Stimulated activated CD4-positive, alpha-beta T cell treated with anti-CD3 and anti-CD28 coated beads, Interleukin-12 subunit alpha, Interleukin-12 subunit beta, amount 100 ng/mL, for 48 hours (primary cell): ENCODE measurements around the gene SORT1.
"Not testable (repeated sequence)": the region's sequence is repeated elsewhere in the genome, so short reads cannot be mapped to it uniquely, and the experiment has no call there.

Experiments used
- DNase-seq, 3 donors: peaks; one replicate each; pipeline ENCODE4 v3.0.0-alpha.2; 2020; ENCODE audit warnings: low read depth in 2 of 3, low spot score in 1 of 3

SORT1 gene

GRCh38 chr1:109299558-109300343 is 98.0 kb downstream of the SORT1 start:
- no peak for DNase-seq

DNA sequence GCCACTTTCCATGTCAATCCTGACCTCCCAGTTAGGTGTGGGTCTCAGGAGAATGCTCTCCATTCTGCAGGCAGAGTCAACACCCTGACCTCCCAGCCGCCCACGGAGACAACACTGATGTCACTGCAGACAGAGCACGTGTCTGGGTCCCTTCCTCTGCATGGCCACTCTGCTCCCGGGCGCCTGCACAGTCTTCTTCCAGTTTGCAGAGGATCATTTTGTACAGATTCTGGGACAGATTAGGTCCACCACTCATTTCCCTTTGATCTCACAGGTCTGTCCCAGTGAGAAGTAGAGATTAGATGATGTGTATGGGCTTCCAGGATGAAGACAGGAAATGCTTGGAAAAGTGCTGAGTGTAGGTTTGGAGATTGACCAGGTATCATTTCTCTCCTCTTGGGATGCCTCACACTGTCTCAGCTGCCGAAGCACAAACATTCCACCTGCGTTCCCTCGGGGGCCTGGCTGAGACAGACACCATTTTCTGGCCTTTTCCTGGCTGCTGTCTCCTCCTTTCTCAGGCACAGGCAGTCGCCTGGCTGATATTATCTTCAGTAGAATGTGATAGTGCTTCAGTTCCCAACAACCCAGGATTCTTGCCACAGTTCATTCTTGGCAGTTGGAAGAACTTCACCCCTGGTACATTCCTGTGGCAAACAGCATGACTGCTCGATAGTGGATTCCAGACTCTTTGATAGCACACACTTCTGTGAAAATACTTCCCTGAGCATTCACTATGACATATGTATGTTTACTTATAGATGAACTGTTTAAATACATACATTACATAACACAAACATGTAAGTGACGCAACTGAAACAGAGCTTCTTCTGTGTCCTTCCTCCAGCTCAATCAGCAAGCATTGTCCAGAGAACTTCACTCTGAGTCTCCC is 98.8 kb downstream of the SORT1 start:
- DNase-seq, result no peak

GRCh38 chr1:109296782-109297181 is 100.9 kb downstream of the SORT1 start:
- no peak for DNase-seq

GRCh38 chr1:109295712-109296415 is 101.9 kb downstream of the SORT1 start:
- DNase-seq, result no peak

DNA sequence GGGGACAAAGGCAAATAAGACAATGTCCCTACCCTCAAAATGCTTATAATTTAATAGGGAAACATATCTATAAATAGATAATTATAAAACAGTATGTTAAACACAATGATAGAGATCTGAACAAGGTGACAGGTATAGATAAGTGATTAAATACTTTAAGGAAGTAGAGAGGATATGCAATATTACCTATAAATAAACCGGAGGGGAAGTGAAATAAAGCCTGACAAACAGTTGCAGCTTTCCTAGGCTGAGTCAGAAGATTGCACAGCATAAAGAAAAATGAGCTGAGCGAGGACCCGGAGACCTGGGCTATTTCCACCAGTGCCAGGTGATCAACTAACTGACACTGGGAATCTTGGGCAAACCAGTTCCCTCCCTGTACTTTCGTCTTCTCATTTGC is 103.2 kb downstream of the SORT1 start:
- no peak for DNase-seq

GRCh38 chr1:109293026-109293425 is 104.7 kb downstream of the SORT1 start:
- DNase-seq, result no peak

DNA sequence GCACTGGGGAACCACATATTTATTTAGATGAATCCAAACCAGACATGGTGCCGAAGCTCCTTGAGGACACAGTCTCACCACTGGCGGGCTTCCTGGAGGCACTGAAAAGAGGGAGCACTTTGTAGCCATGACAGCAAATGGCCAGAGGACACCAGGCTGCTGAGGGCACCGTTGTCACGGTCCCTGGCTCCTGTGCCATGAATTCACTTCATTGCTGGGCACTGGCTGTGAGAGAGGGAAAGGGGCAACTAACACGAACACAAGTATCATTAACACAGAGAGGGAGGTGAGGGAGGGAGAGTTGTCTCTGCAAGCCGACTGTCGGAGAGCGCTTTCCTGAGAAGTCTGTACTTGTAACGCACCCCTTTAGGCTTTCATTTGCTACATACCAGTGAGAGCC is 105.4 kb downstream of the SORT1 start:
- no peak for DNase-seq

DNA sequence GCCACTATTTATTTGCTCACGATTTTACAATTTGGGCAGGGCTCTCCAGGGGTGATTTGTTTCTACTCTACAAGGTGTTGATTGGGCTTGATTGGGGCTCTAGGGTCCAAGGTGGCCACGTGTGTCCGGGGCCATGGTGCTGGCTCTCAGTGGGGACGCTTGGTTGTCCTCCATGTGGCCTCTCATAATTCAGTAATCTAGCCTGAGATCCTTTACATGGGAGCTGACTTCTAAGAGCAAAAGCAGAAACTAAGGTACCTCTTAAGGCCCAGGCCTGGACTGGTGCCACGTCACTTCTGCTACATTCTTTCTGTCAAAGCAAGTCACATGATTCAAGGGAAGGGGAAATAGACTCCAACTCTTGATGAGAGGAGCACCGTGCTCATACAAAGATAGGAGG is 106.7 kb downstream of the SORT1 start:
- DNase-seq, result no peak

DNA sequence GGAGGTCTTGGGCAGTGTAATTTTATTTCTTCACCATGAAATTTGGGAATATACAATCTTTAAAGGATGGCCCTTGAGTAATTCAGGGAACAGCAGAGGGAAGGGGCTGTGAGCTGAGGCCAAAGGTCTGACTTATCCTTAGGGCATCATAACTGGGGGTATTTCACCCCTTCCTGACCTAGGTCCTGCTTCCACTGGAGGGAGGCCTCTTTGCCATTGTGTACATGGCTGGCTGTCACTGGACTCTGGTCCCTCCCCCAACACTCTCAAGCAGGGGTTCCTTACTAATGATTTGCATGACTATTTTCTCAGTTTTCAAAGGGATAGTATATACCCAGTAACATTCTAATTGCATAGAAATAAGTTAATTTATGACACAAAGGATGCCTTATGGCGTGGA is 107.6 kb downstream of the SORT1 start:
- no peak for DNase-seq

- DNase-seq, result not testable (repeated sequence)
Measured at GRCh38 chr1:109286762-109287161, 111.0 kb downstream of the SORT1 start.

GRCh38 chr1:109283748-109284600 is 113.7 kb downstream of the SORT1 start:
- no peak for DNase-seq

DNA sequence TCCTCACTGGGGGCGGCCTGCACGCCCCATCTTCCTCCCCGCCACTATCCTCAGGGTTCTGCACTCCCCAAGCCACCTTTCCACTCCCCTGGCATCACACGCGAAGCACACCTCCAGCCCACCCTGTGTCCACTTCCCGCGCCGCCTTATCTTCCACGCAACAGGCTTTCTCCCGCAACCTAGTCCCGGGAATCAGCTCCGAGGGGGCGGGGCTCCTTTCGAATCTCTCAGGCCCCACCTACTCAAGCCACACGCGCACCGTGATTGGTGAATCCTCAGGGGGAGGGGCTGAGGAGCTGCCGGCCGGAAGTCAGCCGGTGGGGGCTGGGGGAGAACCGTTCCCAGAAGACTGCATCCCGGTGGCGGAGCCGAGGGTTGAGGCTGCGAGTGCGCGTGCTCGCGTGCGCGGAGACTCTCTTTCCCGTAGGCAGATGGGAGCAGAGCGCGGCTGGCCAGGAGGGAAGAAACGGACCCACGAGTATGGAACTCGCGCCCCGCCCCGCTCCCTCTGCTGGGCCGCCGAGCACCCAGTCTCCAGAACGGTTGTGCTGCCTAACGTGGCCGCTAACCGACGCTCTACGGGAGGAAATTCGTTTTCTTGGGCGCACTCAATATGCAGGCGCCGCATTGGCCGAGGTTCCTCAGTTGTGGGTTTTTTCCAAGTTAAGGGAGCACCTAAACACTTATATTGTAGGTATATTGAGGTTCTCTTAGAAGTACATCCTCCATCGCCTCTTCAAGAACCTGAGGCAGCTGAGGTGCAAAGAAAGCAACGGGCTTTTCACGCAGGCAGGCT is 114.6 kb downstream of the SORT1 start, which contains the start of gene PSRC1:
Gene PSRC1 (minus strand): TSS at position 194 of the 796 bp plus-strand sequence.
- peak; percentile 81 to 87 (median 85) for DNase-seq

DNA sequence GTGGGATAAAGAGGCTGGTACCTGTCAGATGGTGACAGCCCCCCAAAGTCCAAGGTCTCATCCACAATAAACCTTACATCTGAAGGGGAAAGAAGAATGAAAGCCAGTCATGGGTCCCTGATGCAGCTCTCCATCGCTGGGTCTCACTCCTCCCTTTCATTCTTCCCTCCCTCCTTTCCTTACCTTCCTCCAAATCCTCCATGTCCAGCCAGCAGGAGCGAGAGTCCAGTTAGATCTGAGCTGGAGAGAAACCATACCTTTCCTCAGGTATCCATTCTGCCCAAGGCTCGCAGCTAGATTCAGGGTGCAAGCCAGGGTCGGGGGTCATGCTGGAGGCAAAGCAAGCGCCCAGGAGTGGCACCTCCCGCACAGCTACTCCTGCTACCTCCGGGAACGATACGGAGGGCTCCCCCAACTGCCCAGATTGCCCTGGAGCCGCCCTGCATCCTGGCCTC is 115.2 kb downstream of the SORT1 start:
- DNase-seq, result no peak

DNA sequence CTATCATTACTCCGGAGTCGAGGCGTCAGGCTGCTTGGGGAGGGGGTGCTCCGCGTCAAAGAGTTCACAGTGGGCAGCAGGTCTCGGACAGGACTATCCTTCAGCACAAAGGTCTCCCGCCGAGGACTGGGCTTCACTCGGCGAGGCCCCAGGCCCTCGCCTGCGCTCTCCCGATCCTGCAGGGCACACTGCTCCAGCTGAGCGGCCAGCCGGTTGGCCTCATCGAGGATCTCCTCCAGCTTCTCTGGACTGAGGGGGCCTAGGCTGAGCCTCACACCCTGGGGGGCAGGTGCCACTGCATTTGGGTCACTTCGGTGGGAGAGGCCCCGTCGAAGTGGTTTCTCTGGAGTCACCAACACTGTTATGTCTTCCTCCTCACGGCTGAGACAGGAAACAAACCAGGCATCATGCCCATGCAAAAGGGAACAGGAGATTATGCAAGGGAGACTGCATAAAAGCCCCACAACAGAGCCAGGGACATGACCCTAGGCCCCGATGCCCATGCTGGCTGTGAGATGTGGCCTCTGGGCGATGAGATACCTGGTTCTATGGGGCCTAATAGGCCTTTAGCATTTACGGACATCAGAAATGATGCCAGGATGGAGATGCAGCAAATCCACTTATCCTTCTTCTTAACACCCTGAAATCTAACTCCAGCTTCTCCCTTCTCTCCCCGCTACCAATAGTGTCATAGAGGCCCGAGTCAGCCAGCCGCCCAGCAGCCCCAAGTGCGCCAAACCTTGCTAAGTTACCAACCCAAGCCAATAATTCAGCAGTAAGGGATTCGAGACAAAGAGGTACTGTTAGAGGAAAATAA is 115.8 kb downstream of the SORT1 start:
- DNase-seq, result no peak

DNA sequence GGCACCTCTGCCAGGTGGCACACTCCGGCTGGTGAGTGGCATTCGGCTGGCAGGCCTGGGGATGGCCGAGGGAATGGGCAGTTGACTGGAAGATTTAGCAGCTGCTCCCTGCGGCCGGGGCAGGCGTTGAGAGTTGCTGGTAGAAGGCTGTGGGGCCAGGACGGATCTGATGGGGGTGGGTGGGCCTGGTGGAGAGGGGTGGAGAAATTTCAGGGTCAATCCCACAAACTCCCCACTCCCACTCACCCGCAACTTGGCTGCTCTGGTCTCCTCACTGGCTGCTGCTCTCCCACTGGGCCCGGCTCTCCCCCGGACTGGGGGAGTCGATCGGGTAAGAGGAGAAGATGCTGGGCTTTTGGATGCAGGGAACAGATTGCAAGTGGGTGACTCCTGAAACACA is 116.9 kb downstream of the SORT1 start:
- no peak for DNase-seq

DNA sequence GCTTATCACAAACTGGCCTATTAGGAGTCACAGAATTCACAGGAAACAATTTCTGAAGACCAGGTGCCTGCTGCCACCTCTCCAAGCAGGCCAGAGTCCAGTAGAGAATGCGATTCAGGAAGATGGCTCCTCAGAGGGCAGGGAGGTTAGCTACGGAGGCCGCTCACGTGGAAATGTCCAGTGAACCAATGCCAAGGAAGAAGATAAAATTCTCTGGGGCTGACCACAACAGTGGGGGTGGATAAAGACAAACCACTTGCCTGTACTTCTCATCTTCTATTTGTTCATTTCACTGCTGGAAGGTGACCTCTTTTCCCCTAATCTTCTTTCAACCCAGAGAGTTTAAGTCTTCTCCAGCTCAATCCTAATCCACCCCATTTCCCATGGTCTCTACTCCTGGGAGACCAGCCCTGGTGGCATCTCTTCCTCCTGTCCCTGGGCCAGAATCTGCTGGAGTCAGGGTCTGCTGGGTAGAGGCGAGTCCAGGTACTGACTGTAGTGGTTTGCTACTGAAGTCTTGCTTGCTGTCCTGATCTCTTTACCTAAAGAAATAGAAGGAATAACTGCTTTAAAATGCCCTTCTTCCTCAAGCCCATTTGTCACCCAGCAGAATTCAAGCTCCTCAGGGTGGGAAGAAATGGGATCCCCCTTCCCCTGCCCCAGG is 118.0 kb downstream of the SORT1 start:
- no peak for DNase-seq

DNA sequence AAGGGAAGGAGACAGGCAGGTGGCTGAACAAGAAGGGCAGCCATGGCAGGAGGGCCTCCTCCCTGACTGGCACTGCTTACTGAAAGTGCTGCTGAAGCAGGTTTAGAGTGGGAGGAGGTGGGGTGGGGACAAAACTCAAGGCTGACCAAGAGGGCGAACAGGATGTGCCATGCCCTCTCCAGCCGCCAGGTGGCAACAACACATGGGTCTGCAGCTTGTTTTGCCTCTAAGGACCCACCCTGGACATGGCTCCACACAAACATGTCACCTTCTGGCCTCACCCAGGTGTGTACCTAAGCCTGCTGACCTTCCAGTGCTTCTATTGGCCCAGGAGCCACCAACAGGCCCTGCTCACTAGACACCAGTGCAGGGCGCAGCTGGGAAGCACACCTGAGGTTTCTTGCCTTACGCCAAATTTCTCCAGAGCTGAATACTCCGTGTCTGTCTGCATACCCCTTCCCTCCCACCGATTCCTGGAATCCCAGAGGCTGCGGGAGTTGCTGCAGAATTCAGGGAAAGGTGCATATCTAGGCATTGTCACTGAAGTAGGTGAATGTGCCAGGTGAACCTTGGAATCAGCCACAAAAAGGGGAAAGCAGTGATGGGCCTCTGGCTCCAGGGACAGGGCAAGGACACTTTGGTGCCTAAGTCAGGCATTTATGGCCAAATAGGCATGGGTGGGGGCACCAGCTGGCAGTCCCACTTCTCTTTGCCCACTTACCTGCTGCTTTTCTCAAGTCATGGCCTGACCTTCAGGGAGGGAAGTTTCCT is 120.1 kb downstream of the SORT1 start:
- DNase-seq, result peak; percentile 39 to 69 (median 58)
